Measurements from ENCODE around the gene EFHC1. TPM values are rescaled to one million over a fixed set of nuclear protein-coding genes. Genes with fewer than 3 reads are reported as not detected.

EFHC1 gene, protein sequence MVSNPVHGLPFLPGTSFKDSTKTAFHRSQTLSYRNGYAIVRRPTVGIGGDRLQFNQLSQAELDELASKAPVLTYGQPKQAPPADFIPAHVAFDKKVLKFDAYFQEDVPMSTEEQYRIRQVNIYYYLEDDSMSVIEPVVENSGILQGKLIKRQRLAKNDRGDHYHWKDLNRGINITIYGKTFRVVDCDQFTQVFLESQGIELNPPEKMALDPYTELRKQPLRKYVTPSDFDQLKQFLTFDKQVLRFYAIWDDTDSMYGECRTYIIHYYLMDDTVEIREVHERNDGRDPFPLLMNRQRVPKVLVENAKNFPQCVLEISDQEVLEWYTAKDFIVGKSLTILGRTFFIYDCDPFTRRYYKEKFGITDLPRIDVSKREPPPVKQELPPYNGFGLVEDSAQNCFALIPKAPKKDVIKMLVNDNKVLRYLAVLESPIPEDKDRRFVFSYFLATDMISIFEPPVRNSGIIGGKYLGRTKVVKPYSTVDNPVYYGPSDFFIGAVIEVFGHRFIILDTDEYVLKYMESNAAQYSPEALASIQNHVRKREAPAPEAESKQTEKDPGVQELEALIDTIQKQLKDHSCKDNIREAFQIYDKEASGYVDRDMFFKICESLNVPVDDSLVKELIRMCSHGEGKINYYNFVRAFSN
- 21.8 and 37.1 TPM in 2 replicates for total RNA-seq

GRCh38 chr6:52419809-52420667 is at the start of gene EFHC1:
Gene EFHC1 (plus strand): TSS chr6:52420342. CDS start chr6:52420411, 69 bp downstream.

Other genes with a start within 250 kb of the EFHC1 start
- gene IL17A, start 234.0 kb upstream of the EFHC1 start, total RNA-seq = not detected in 2 replicates
- gene IL17F, start 175.8 kb upstream of the EFHC1 start, total RNA-seq = not detected in 2 replicates
- 16.5 and 74.5 TPM in 2 replicates for gene MCM3, start 135.6 kb upstream of the EFHC1 start, total RNA-seq
- gene PAQR8, start 58.2 kb upstream of the EFHC1 start, total RNA-seq = 6.5 and 7.1 TPM in 2 replicates
- gene TRAM2, start 156.7 kb downstream of the EFHC1 start, total RNA-seq = 78.5 and 113 TPM in 2 replicates